Transverse colon (tissue), 4 donors: Measurements from ENCODE around the gene TMEM41A. TPM values are rescaled to one million over a fixed set of nuclear protein-coding genes. Genes with fewer than 3 reads are reported as not detected.
"Not testable (repeated sequence)": the region's sequence is repeated elsewhere in the genome, so short reads cannot be mapped to it uniquely, and the experiment has no call there.

Source experiments
- DNase-seq: peaks from one replicate; pipeline ENCODE4 v3.0.0-alpha.2; 2019
- H3K27ac ChIP-seq, 4 donors: fragments of 200-600 bp; sonication (generic); 2 replicates each; pipeline ENCODE4 v1.5.1; 2016 to 2018; ENCODE audit warnings: inconsistent platforms in 4 of 4
- H3K27me3 ChIP-seq: fragments of 200-600 bp; sonication (generic); 2 replicates; pipeline ENCODE4 v1.5.1; 2017; ENCODE audit warnings: inconsistent platforms
- H3K36me3 ChIP-seq, 4 donors: fragments of 200-600 bp; sonication (generic); 2 replicates each; pipeline ENCODE4 v1.5.1; 2017 to 2019; ENCODE audit warnings: inconsistent platforms in 4 of 4
- H3K4me1 ChIP-seq, 4 donors: fragments of 200-600 bp; sonication (generic); 2 replicates each; pipeline ENCODE4 v1.5.1; 2017 to 2020; ENCODE audit warnings: inconsistent platforms in 4 of 4
- H3K4me3 ChIP-seq, 4 donors: fragments of 200-600 bp; sonication (generic); 1 replicate in 1 of 4; 2 replicates in 3 of 4; pipeline versions ENCODE4 v1.5.1 to v1.6.1; 2017 to 2019; ENCODE audit warnings: inconsistent platforms in 4 of 4
- H3K9me3 ChIP-seq, 2 donors: fragments of 200-600 bp; sonication (generic); 2 replicates each; pipeline ENCODE4 v1.5.1; 2017 to 2019; ENCODE audit warnings: inconsistent platforms in 2 of 2
- CTCF ChIP-seq, 5 experiments: fragments of 200-600 bp in 3 of 5; fragments of 450-650 bp in 2 of 5; sonication (generic) in 3 of 5; IDR thresholded peaks; 1 replicate in 2 of 5; 2 replicates in 3 of 5; pipeline ENCODE4 v1.5.1; 2016 to 2017; ENCODE audit warnings: antibody characterized with exemption in 5 of 5, inconsistent platforms in 3 of 5, mild to moderate bottlenecking in 2 of 5, moderate library complexity in 1 of 5
- EP300 ChIP-seq: sonication (generic); formaldehyde crosslinking; IDR thresholded peaks from one replicate; pipeline ENCODE4 v1.6.1; 2017; ENCODE audit warnings: antibody characterized with exemption, low read depth
- POLR2A ChIP-seq: fragments of 450-650 bp; IDR thresholded peaks from one replicate; pipeline ENCODE4 v1.6.1; 2016; ENCODE audit warnings: antibody characterized with exemption, mild to moderate bottlenecking, moderate library complexity
- POLR2AphosphoS5 ChIP-seq, 3 donors: sonication (generic); formaldehyde crosslinking; IDR thresholded peaks; one replicate each; pipeline ENCODE4 v1.6.1; 2016; ENCODE audit warnings: antibody characterized with exemption in 3 of 3
- WGBS, 2 donors: methylation state at CpG; one replicate each; pipeline ENCODE4 v1.1.5; 2018; ENCODE audit warnings: low coverage in 1 of 2; 5-methylcytosine and 5-hydroxymethylcytosine counted together
- in situ Hi-C, 4 donors: fragments of 200-750 bp; cut with MboI; loops; one replicate each; pipeline versions ENCODE4 v1.15.0 to v1.15.1; 2017; ENCODE audit warnings: low sequenced_read_pairs in 3 of 4, low pct_ligation_motif_present in 1 of 4, low pct_unique_long_range_greater_than_20kb in 1 of 4
- intact Hi-C: fragments of 100-400 bp; cut with DNase I; formaldehyde crosslinking; loops from one replicate; pipeline ENCODE4 v1.15.1; 2023; ENCODE audit warnings: low total_unique reads
- total RNA-seq, 4 donors: library from RNA; depleted of rRNA; stranded (reverse); fragments of >200 nt; gene quantifications; one replicate each; pipeline ENCODE4 v1.1.0, GENCODE V29; 2016

The TMEM41A gene
- total RNA-seq, 4 donors from 2014 or later: 13.5 to 20.6 (median 15.5) TPM

GRCh38 chr3:185477316-185477715, 21.5 kb downstream of the TMEM41A start:
- intact Hi-C loops: no loop called here
- DNase-seq: no peak
- Histone ChIP-seq H3K36me3 (peaks cover 0 to 37% (median 12%) of the 10 kb centered on the region in 4 donors), H3K9me3 (no peaks in the 10 kb centered on the region), H3K27ac (peak overlapping the region; percentile 10 to 48 (median 26)), H3K4me1 (no peaks in the 10 kb centered on the region), H3K27me3 (no peaks in the 10 kb centered on the region), H3K4me3 (no peak overlapping the region)
- 39 to 61% methylated on average over 3 of the region's 3 CpGs for WGBS, 2 donors
- TF ChIP-seq POLR2A: no peak
- no peak for TF ChIP-seq POLR2AphosphoS5 (IDR thresholded peaks at IDR 0.05)
- no peak for TF ChIP-seq CTCF (IDR thresholded peaks at IDR 0.05)
- no peak for TF ChIP-seq EP300
- in situ Hi-C loops: no loop called here

GRCh38 chr3:185474922-185475321, 23.9 kb downstream of the TMEM41A start:
- 94 to 100% methylated on average over 6 of the region's 6 CpGs for WGBS, 2 donors
- intact Hi-C loops: not testable (repeated sequence)

GRCh38 chr3:185473290-185473815, 25.5 kb downstream of the TMEM41A start:
- no peak overlapping the region for H3K27ac ChIP-seq
- in situ Hi-C loops: no loop called here

More at GRCh38 chr3:185474922-185475321, 23.9 kb downstream of the TMEM41A start:
- H3K27ac ChIP-seq, H3K9me3 ChIP-seq, H3K27me3 ChIP-seq, in situ Hi-C loops, H3K4me1 ChIP-seq, H3K4me3 ChIP-seq, DNase-seq: not testable (repeated sequence)
- H3K36me3 ChIP-seq: peaks cover 0 to 34% (median 10%) of the 10 kb centered on the region in 4 donors

GRCh38 chr3:185470323-185470722, 28.5 kb downstream of the TMEM41A start:
- DNase-seq: no peak
- Histone ChIP-seq H3K27ac (no peak overlapping the region), H3K27me3 (no peaks in the 10 kb centered on the region), H3K4me3 (no peak overlapping the region), H3K9me3 (no peaks in the 10 kb centered on the region), H3K36me3 (peaks cover 0 to 33% (median 9%) of the 10 kb centered on the region in 4 donors), H3K4me1 (no peaks in the 10 kb centered on the region)
- TF ChIP-seq POLR2A: no peak
- TF ChIP-seq POLR2AphosphoS5 (IDR thresholded peaks at IDR 0.05): no peak
- TF ChIP-seq CTCF (IDR thresholded peaks at IDR 0.05): no peak
- no peak for TF ChIP-seq EP300
- intact Hi-C loops (no loop called here), in situ Hi-C loops (no loop called here)
- 76 to 77% methylated on average over 3 of the region's 3 CpGs for WGBS, 2 donors

More at GRCh38 chr3:185473290-185473815, 25.5 kb downstream of the TMEM41A start:
- intact Hi-C loops: no loop called here
- Histone ChIP-seq H3K27me3 (no peaks in the 10 kb centered on the region), H3K4me1 (no peaks in the 10 kb centered on the region), H3K9me3 (no peaks in the 10 kb centered on the region), H3K36me3 (peaks cover 0 to 25% (median 8%) of the 10 kb centered on the region in 4 donors), H3K4me3 (no peak overlapping the region)
- no peak for DNase-seq
- TF ChIP-seq CTCF (IDR thresholded peaks at IDR 0.05) (no peak), EP300 (no peak), POLR2A (no peak), POLR2AphosphoS5 (IDR thresholded peaks at IDR 0.05) (no peak)
- WGBS, 2 donors: 92 to 96% methylated on average over 5 to 15 of the region's 15 CpGs

GRCh38 chr3:185469542-185469941, 29.3 kb downstream of the TMEM41A start:
- Histone ChIP-seq H3K27ac (no peak overlapping the region), H3K36me3 (peaks cover 0 to 33% (median 8%) of the 10 kb centered on the region in 4 donors), H3K4me3 (no peak overlapping the region), H3K27me3 (no peaks in the 10 kb centered on the region), H3K4me1 (no peaks in the 10 kb centered on the region), H3K9me3 (no peaks in the 10 kb centered on the region)
- TF ChIP-seq CTCF (IDR thresholded peaks at IDR 0.05) (no peak), POLR2AphosphoS5 (IDR thresholded peaks at IDR 0.05) (no peak), POLR2A (no peak), EP300 (no peak)
- intact Hi-C loops (no loop called here), in situ Hi-C loops (no loop called here)
- 45% methylated on average over 3 of the region's 3 CpGs; no CpG with 5 or more reads in 1 of the 2 donors for WGBS, 2 donors
- DNase-seq: no peak

- H3K4me3 ChIP-seq, DNase-seq, H3K27me3 ChIP-seq, in situ Hi-C loops, H3K4me1 ChIP-seq, H3K9me3 ChIP-seq, H3K27ac ChIP-seq, intact Hi-C loops: not testable (repeated sequence)
- WGBS, 2 donors: 90 to 100% methylated on average over 3 to 5 of the region's 5 CpGs
- H3K36me3 ChIP-seq: peaks cover 0 to 24% (median 2%) of the 10 kb centered on the region in 4 donors
These were observed 32.7 kb downstream of the TMEM41A start for GRCh38 chr3:185466123-185466522.
